ENCODE data around the gene CHKA. TPM values are rescaled to one million over a fixed set of nuclear protein-coding genes. Genes with fewer than 3 reads are reported as not detected.

The CHKA gene
- total and polyA plus RNA-seq, 9 of the 15 experiments (the other 6 are each of a cell fraction or from before 2014, with no cell fraction given) = 3.6 to 37.0 (median 30.2) TPM

- no peak for TF ChIP-seq RREB1 (CRISPR knock-in tag; IDR thresholded peaks at IDR 0.05)
- peak; percentile 41 for TF ChIP-seq GABPB1 (CRISPR knock-in tag; IDR thresholded peaks at IDR 0.05)
- no peak for TF ChIP-seq PML (IDR thresholded peaks at IDR 0.05; ENCODE audit: low read length)
- no peak for TF ChIP-seq SMAD3 (CRISPR knock-in tag; conservative IDR thresholded peaks at IDR 0.05)
- TF ChIP-seq KAT8 (IDR thresholded peaks at IDR 0.05; ENCODE audit: low read depth) = no peak
- no peak for TF ChIP-seq IFI16 (CRISPR knock-in tag; IDR thresholded peaks at IDR 0.05)
- TF ChIP-seq ZNF318 (IDR thresholded peaks at IDR 0.05; ENCODE audit: borderline replicate concordance in 1 of 2, low read depth in 1 of 2) = no peak
- no peak for TF ChIP-seq TFE3 (CRISPR knock-in tag; IDR thresholded peaks at IDR 0.05)
- TF ChIP-seq MAZ (CRISPR knock-in tag; conservative IDR thresholded peaks at IDR 0.05 in 1 of 2, IDR thresholded peaks at IDR 0.05 in 1 of 2) = peak; percentile 57 to 67
- peak; percentile 55 for TF ChIP-seq HMGN3 (IDR thresholded peaks at IDR 0.05; ENCODE audit: borderline replicate concordance, extremely low read depth, insufficient read length, low read depth, low read length)
- no peak for TF ChIP-seq SMARCB1 (IDR thresholded peaks at IDR 0.05; ENCODE audit: insufficient read length, low read depth)
Observed at GRCh38 chr11:68003846-68004550, 117.2 kb downstream of the CHKA start, which contains the start of gene UNC93B1 (continued).
